ENCODE measurements around the gene CHST15.

The CHST15 gene

GRCh38 chr10:124083047-124083739 is 10.2 kb downstream of the CHST15 start:
- no peak for DNase-seq (ENCODE audit: low read depth in 2 of 2)

- DNase-seq (ENCODE audit: low read depth in 2 of 2) = no peak
Observed at GRCh38 chr10:124082555-124082954, 10.8 kb downstream of the CHST15 start.

- no peak for DNase-seq (ENCODE audit: low read depth in 2 of 2)
Observed at GRCh38 chr10:124081547-124082140, 11.8 kb downstream of the CHST15 start.

GRCh38 chr10:124079864-124080263 is 13.5 kb downstream of the CHST15 start:
- no peak for DNase-seq (ENCODE audit: low read depth in 2 of 2)

- DNase-seq (ENCODE audit: low read depth in 2 of 2) = no peak
Observed at GRCh38 chr10:124078714-124079113, 14.7 kb downstream of the CHST15 start.

GRCh38 chr10:124078028-124078427 is 15.4 kb downstream of the CHST15 start:
- no peak for DNase-seq (ENCODE audit: low read depth in 2 of 2)

GRCh38 chr10:124077208-124077993 is 16.0 kb downstream of the CHST15 start:
- no peak for DNase-seq (ENCODE audit: low read depth in 2 of 2)

- no peak for DNase-seq (ENCODE audit: low read depth in 2 of 2)
Observed at GRCh38 chr10:124076148-124076733, 17.2 kb downstream of the CHST15 start.

- no peak for DNase-seq (ENCODE audit: low read depth in 2 of 2)
Observed at GRCh38 chr10:124075231-124075955, 18.0 kb downstream of the CHST15 start.

GRCh38 chr10:124074501-124075109 is 18.8 kb downstream of the CHST15 start:
- DNase-seq (ENCODE audit: low read depth in 2 of 2) = no peak

GRCh38 chr10:124073978-124074377 is 19.4 kb downstream of the CHST15 start:
- no peak for DNase-seq (ENCODE audit: low read depth in 2 of 2)

- DNase-seq (ENCODE audit: low read depth in 2 of 2) = no peak
Observed at GRCh38 chr10:124072541-124072940, 20.9 kb downstream of the CHST15 start.

GRCh38 chr10:124072106-124072505 is 21.3 kb downstream of the CHST15 start:
- DNase-seq (ENCODE audit: low read depth in 2 of 2) = no peak

GRCh38 chr10:124071141-124071540 is 22.3 kb downstream of the CHST15 start:
- no peak for DNase-seq (ENCODE audit: low read depth in 2 of 2)

- no peak for DNase-seq (ENCODE audit: low read depth in 2 of 2)
Observed at GRCh38 chr10:124070666-124071065, 22.7 kb downstream of the CHST15 start.

GRCh38 chr10:124069341-124070264 is 23.8 kb downstream of the CHST15 start:
- no peak for DNase-seq (ENCODE audit: low read depth in 2 of 2)

- DNase-seq (ENCODE audit: low read depth in 2 of 2) = no peak
Observed at GRCh38 chr10:124068929-124069328, 24.5 kb downstream of the CHST15 start.

- DNase-seq (ENCODE audit: low read depth in 2 of 2) = no peak
Observed at GRCh38 chr10:124067825-124068400, 25.5 kb downstream of the CHST15 start.

- DNase-seq (ENCODE audit: low read depth in 2 of 2) = no peak
Observed at GRCh38 chr10:124066781-124067714, 26.4 kb downstream of the CHST15 start.

Measured in stimulated activated CD4-positive, alpha-beta T cell treated with anti-CD3 and anti-CD28 coated beads, Interleukin-1b, Interleukin-23, amount 100 ng/mL, for 1 hour (primary cell).